Measurements from ENCODE around the gene KRTAP8-1. TPM values are rescaled to one million over a fixed set of nuclear protein-coding genes. Genes with fewer than 3 reads are reported as not detected.

KRTAP8-1 gene, protein sequence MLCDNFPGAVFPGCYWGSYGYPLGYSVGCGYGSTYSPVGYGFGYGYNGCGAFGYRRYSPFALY
- total RNA-seq = not detected in 2 replicates
- total RNA-seq (2013) = not detected
- not detected in 2 replicates for polyA plus RNA-seq
- polyA minus RNA-seq = not detected in 2 replicates

DNA sequence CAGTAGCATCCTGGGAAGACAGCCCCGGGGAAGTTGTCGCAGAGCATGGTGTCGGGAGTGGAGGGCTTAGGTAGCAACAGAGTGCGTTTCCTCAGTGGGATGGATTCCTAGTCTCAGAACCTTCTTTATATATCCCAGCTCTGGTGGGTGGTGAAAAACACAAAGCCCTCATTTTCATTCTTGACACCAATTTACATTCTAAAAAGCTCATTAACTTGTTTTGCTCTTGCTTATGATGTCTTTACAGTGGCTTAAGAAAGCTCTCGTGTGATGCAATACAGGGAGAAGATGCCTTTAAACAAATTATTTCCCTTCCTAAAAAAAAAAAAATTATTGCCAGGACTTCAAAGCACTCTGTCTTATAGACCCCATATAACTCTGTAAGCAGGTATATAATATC, at the start of gene KRTAP8-1:
Gene KRTAP8-1, minus strand, starts transcription at position 101 of the 400 bp plus-strand sequence. Its CDS starts 54 bp downstream, at position 47.
- Histone ChIP-seq H3K4me1 (ENCODE audit: control insufficient read depth in 2 of 2, insufficient read depth in 2 of 2, low read length in 2 of 2) (no peaks in the 10 kb centered on the region), H4K20me1 (ENCODE audit: control insufficient read depth, insufficient read depth, low read length, poor library complexity, severe bottlenecking) (no peaks in the 10 kb centered on the region), H3K4me3 (ENCODE audit: control extremely low read depth in 1 of 5, extremely low read depth in 1 of 5, insufficient read depth in 1 of 5, low read depth in 2 of 5, low read length in 4 of 5) (no peak within 1 kb of the TSS), H3K9ac (ENCODE audit: low read length) (no peak within 1 kb of the TSS), H3K79me2 (ENCODE audit: control insufficient read depth, insufficient read depth, low read length) (no peaks in the 10 kb centered on the region), H3K9me3 (ENCODE audit: control extremely low read depth in 1 of 3, control insufficient read depth in 2 of 3, insufficient read depth in 1 of 3, low read length in 2 of 3) (no peaks in the 10 kb centered on the region), H3K27me3 (replicated peaks in 1 of 4; ENCODE audit: control extremely low read depth in 1 of 4, control insufficient read depth in 3 of 4, insufficient read depth in 4 of 4, low read length in 3 of 4) (no peaks in the 10 kb centered on the region), H3K4me2 (replicated peaks; ENCODE audit: low read depth, low read length, poor library complexity, severe bottlenecking) (no peak within 1 kb of the TSS), H3K36me3 (replicated peaks in 1 of 2; ENCODE audit: control extremely low read depth in 1 of 2, control insufficient read depth in 1 of 2, extremely low read depth in 1 of 2, insufficient read depth in 2 of 2, low read length in 1 of 2) (no peaks in the 10 kb centered on the region), H2AFZ (ENCODE audit: insufficient read depth, low read depth, low read length, poor library complexity, severe bottlenecking) (no peak within 1 kb of the TSS), H3K27ac (ENCODE audit: low read length in 2 of 2) (no peak within 1 kb of the TSS)
- Mint-ChIP-seq H3K27ac (no peak within 1 kb of the TSS), H3K9me3 (ENCODE audit: insufficient read depth) (no peaks in the 10 kb centered on the region), H3K4me3 (no peak within 1 kb of the TSS), H3K27me3 (no peaks in the 10 kb centered on the region), H3K4me1 (no peaks in the 10 kb centered on the region)
- ChIA-PET CTCF (no interaction called here), POLR2A (no interaction called here)
- WGBS (ENCODE audit: insufficient coverage) = no CpG with 5 or more reads among the region's 5 CpGs
- TF ChIP-seq EZH2 (IDR thresholded peaks at IDR 0.05; ENCODE audit: borderline replicate concordance, insufficient read depth, low read depth, low read length, poor library complexity, severe bottlenecking) = no peak
- no peak for TF ChIP-seq CTCF (IDR thresholded peaks at IDR 0.05)
- DNase-seq (no peak), ATAC-seq (ENCODE audit: low read depth) (no peak)
- intact Hi-C loops (cut with micrococcal nuclease) = no loop called here

GRCh38 chr21:30847627-30848500, 34.8 kb upstream of the KRTAP8-1 start:
- H3K4me3 ChIP-seq (ENCODE audit: control extremely low read depth in 1 of 5, extremely low read depth in 1 of 5, insufficient read depth in 1 of 5, low read depth in 2 of 5, low read length in 4 of 5) = no peak overlapping the region
- no peaks in the 10 kb centered on the region for H3K79me2 ChIP-seq (ENCODE audit: control insufficient read depth, insufficient read depth, low read length)
- POLR2A ChIA-PET = no interaction called here
- Mint-ChIP-seq H3K9me3 (ENCODE audit: insufficient read depth) (no peaks in the 10 kb centered on the region), H3K27ac (no peak overlapping the region), H3K27me3 (no peaks in the 10 kb centered on the region), H3K4me3 (no peak overlapping the region), H3K4me1 (no peaks in the 10 kb centered on the region)
- TF ChIP-seq EZH2 (IDR thresholded peaks at IDR 0.05; ENCODE audit: borderline replicate concordance, insufficient read depth, low read depth, low read length, poor library complexity, severe bottlenecking) (no peak), CTCF (IDR thresholded peaks at IDR 0.05) (no peak)
- CTCF ChIA-PET = no interaction called here
- H4K20me1 ChIP-seq (ENCODE audit: control insufficient read depth, insufficient read depth, low read length, poor library complexity, severe bottlenecking) = no peaks in the 10 kb centered on the region
- intact Hi-C loops (cut with micrococcal nuclease) = no loop called here
- no peak overlapping the region for H3K27ac ChIP-seq (ENCODE audit: low read length in 2 of 2)
- H3K36me3 ChIP-seq (replicated peaks in 1 of 2; ENCODE audit: control extremely low read depth in 1 of 2, control insufficient read depth in 1 of 2, extremely low read depth in 1 of 2, insufficient read depth in 2 of 2, low read length in 1 of 2) = no peaks in the 10 kb centered on the region
- H3K9ac ChIP-seq (ENCODE audit: low read length) = no peak overlapping the region
- no peaks in the 10 kb centered on the region for H3K27me3 ChIP-seq (replicated peaks in 1 of 4; ENCODE audit: control extremely low read depth in 1 of 4, control insufficient read depth in 3 of 4, insufficient read depth in 4 of 4, low read length in 3 of 4)
- no peaks in the 10 kb centered on the region for H3K4me1 ChIP-seq (ENCODE audit: control insufficient read depth in 2 of 2, insufficient read depth in 2 of 2, low read length in 2 of 2)
- no peaks in the 10 kb centered on the region for H3K9me3 ChIP-seq (ENCODE audit: control extremely low read depth in 1 of 3, control insufficient read depth in 2 of 3, insufficient read depth in 1 of 3, low read length in 2 of 3)
- WGBS (ENCODE audit: insufficient coverage) = no CpG with 5 or more reads among the region's 9 CpGs
- no peak overlapping the region for H3K4me2 ChIP-seq (replicated peaks; ENCODE audit: low read depth, low read length, poor library complexity, severe bottlenecking)
- ATAC-seq (ENCODE audit: low read depth) (no peak), DNase-seq (no peak)
- no peak overlapping the region for H2AFZ ChIP-seq (ENCODE audit: insufficient read depth, low read depth, low read length, poor library complexity, severe bottlenecking)
